HepG2 (cell line): ENCODE measurements around the gene MED9. TPM values are rescaled to one million over a fixed set of nuclear protein-coding genes. Genes with fewer than 3 reads are reported as not detected.

ENCODE experiments used
- ATF7 ChIP-seq, 2 experiments: fragments of 450-650 bp in 1 of 2; sonication (generic) in 1 of 2; formaldehyde crosslinking in 1 of 2; IDR thresholded peaks; 2 replicates each; pipeline versions ENCODE4 v1.4.0 to v1.6.1; 2016 to 2020; ENCODE audit warnings: antibody characterized with exemption in 1 of 2, mild to moderate bottlenecking in 1 of 2, missing genetic modification reagents in 1 of 2
- BRD4 ChIP-seq: sonication (generic); formaldehyde crosslinking; IDR thresholded peaks from 2 replicates; pipeline ENCODE4 v1.4.0; 2020; ENCODE audit warnings: missing genetic modification reagents
- CEBPB ChIP-seq: IDR thresholded peaks from 2 replicates; pipeline ENCODE4 v1.6.1; 2011; ENCODE audit warnings: low read depth, low read length, improper control_type of control experiment, borderline replicate concordance
- DDIT3 ChIP-seq: sonication (generic); formaldehyde crosslinking; IDR thresholded peaks from 2 replicates; pipeline ENCODE4 v1.4.0; 2020; ENCODE audit warnings: mild to moderate bottlenecking, missing genetic modification reagents
- FLYWCH1 ChIP-seq: sonication (generic); formaldehyde crosslinking; IDR thresholded peaks from 2 replicates; pipeline ENCODE4 v1.8.1; 2023; ENCODE audit warnings: mild to moderate bottlenecking, missing genetic modification reagents
- FOXO1 ChIP-seq: sonication (generic); formaldehyde crosslinking; IDR thresholded peaks from 2 replicates; pipeline ENCODE4 v1.4.0; 2020; ENCODE audit warnings: missing genetic modification reagents
- HDAC2 ChIP-seq: sonication (generic); formaldehyde crosslinking; IDR thresholded peaks from 2 replicates; pipeline ENCODE4 v1.4.0; 2020; ENCODE audit warnings: missing genetic modification reagents
- HOXA5 ChIP-seq: sonication (generic); formaldehyde crosslinking; IDR thresholded peaks from 2 replicates; pipeline ENCODE4 v1.4.0; 2020; ENCODE audit warnings: missing genetic modification reagents
- HOXA7 ChIP-seq: sonication (generic); formaldehyde crosslinking; IDR thresholded peaks from 2 replicates; pipeline ENCODE4 v1.8.1; 2022; ENCODE audit warnings: mild to moderate bottlenecking, missing genetic modification reagents, moderate library complexity
- NR2F1 ChIP-seq, 2 experiments: fragments of 450-650 bp in 1 of 2; formaldehyde crosslinking in 1 of 2; IDR thresholded peaks; 2 replicates each; pipeline versions ENCODE4 v1.5.0 to v1.6.1; 2016 to 2020; ENCODE audit warnings: mild to moderate bottlenecking in 1 of 2, missing compliant biosample characterization in 1 of 2, missing genetic modification reagents in 1 of 2, moderate library complexity in 1 of 2
- TEAD2 ChIP-seq: sonication (generic); formaldehyde crosslinking; IDR thresholded peaks from 2 replicates; pipeline ENCODE4 v1.9.0; 2021; ENCODE audit warnings: missing genetic modification reagents
- TRAFD1 ChIP-seq: sonication (generic); formaldehyde crosslinking; IDR thresholded peaks from 2 replicates; pipeline ENCODE4 v1.5.1; 2020; ENCODE audit warnings: missing genetic modification reagents, mild to moderate bottlenecking, borderline replicate concordance
- ZBTB10 ChIP-seq: sonication (generic); formaldehyde crosslinking; IDR thresholded peaks from 2 replicates; pipeline ENCODE4 v1.4.0; 2020; ENCODE audit warnings: missing genetic modification reagents, borderline replicate concordance
- ZFP36L1 ChIP-seq: sonication (generic); formaldehyde crosslinking; IDR thresholded peaks from 2 replicates; pipeline ENCODE4 v1.8.0; 2022; ENCODE audit warnings: mild to moderate bottlenecking, missing genetic modification reagents, moderate library complexity
- ZMAT3 ChIP-seq: sonication (generic); formaldehyde crosslinking; conservative IDR thresholded peaks from 2 replicates; pipeline ENCODE4 v1.7.0; 2021; ENCODE audit warnings: missing genetic modification reagents
- ZNF292 ChIP-seq: sonication (generic); formaldehyde crosslinking; IDR thresholded peaks from 2 replicates; pipeline ENCODE4 v1.8.1; 2022; ENCODE audit warnings: mild to moderate bottlenecking, low read depth, missing genetic modification reagents, borderline replicate concordance
- ZNF503 ChIP-seq: sonication (generic); formaldehyde crosslinking; IDR thresholded peaks from 2 replicates; pipeline ENCODE4 v1.4.0; 2020; ENCODE audit warnings: missing genetic modification reagents
- ZNF703 ChIP-seq: sonication (generic); formaldehyde crosslinking; IDR thresholded peaks from 2 replicates; pipeline ENCODE4 v1.5.1; 2020; ENCODE audit warnings: missing genetic modification reagents, mild to moderate bottlenecking, moderate library complexity, borderline replicate concordance
- ZNF777 ChIP-seq: sonication (generic); formaldehyde crosslinking; IDR thresholded peaks from 2 replicates; pipeline ENCODE4 v1.4.0; 2020; ENCODE audit warnings: missing genetic modification reagents
- ZNF788 ChIP-seq: sonication (generic); formaldehyde crosslinking; IDR thresholded peaks from 2 replicates; pipeline ENCODE4 v1.5.0; 2020; ENCODE audit warnings: mild to moderate bottlenecking, missing genetic modification reagents, borderline replicate concordance
- ZSCAN29 ChIP-seq: sonication (generic); formaldehyde crosslinking; conservative IDR thresholded peaks from 2 replicates; pipeline ENCODE4 v1.4.0; 2020; ENCODE audit warnings: mild to moderate bottlenecking, missing genetic modification reagents
- polyA plus RNA-seq, 8 experiments: library from polyadenylated mRNA; depleted of rRNA in 3 of 8; stranded (reverse) in 7 of 8; unstranded in 1 of 8; fragments of >200 nt; fragmentation: Illumina TruSeq in 4 of 8; extraction: Trizol in 4 of 8; gene quantifications; 2 replicates each; pipeline versions ENCODE4 v1.2.1 to v1.2.3, GENCODE V29; 2011 to 2016; ENCODE audit warnings: low read depth in 4 of 8, missing spikeins in 1 of 8, mixed read lengths in 1 of 8; ENCODE audit not compliant: insufficient read depth in 1 of 8
- total RNA-seq, 5 experiments: library from RNA; depleted of rRNA; stranded (reverse); fragments of >200 nt; fragmentation: Illumina TruSeq; extraction: Trizol; gene quantifications; 2 replicates each; pipeline ENCODE4 v1.2.3, GENCODE V29; 2016; ENCODE audit warnings: low read depth in 1 of 5
- TF ChIP-seq, protein P1 (sequence below): sonication (generic); formaldehyde crosslinking; IDR thresholded peaks from 2 replicates; pipeline ENCODE4 v1.5.0; 2020; ENCODE audit warnings: missing genetic modification reagents

MED9 gene
- total and polyA plus RNA-seq, 2 of the 13 experiments (the other 11 are each of a cell fraction or from before 2014, with no cell fraction given), result 11.9 to 15.1 TPM

DNA sequence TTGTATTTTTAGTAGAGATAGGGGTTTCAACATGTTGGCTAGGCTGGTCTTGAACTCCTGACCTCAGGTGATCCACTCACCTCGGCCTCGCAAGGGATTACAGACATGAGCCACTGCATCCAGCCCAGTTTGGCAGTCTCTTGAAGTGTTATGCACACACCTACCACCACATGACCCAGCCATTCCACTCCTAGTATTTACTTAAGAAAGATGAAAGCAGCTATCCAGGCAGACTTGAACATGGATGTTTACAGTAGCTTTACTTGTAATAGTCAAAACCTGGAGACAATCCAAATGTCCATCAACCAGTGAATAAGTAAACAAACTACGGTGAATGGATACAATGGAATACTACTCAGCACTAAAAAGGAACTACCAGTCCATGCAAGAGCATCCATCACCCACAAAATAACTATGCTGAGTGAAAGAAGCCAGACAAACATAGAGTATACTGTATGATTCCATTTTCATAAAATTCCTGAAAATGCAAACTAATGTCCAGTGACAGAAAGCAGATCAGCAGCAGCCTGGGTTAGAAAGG, 57.2 kb downstream of the MED9 start (continued):
- TF ChIP-seq ZSCAN29 (CRISPR knock-in tag) (no peak), TRAFD1 (no peak), ZBTB10 (CRISPR knock-in tag) (peak; percentile 46; the same call in 1 of the 2 replicates), ZNF703 (CRISPR knock-in tag) (peak; percentile 96), FLYWCH1 (CRISPR knock-in tag) (no peak), NR2F1 (CRISPR knock-in tag; IDR thresholded peaks at IDR 0.05) (peak; percentile 74 to 97; a peak in 3 of 4 replicates), HOXA5 (CRISPR knock-in tag) (peak; percentile 70; the same call in 1 of the 2 replicates), CEBPB (no peak), BRD4 (CRISPR knock-in tag) (no peak), FOXO1 (CRISPR knock-in tag) (peak; percentile 92), ZNF788 (CRISPR knock-in tag) (peak; percentile 89; the same call in 1 of the 2 replicates), HOXA7 (CRISPR knock-in tag) (no peak), ZMAT3 (CRISPR knock-in tag) (peak; percentile 61; the same call in 1 of the 2 replicates), ZFP36L1 (CRISPR knock-in tag) (peak; percentile 78; the same call in 1 of the 2 replicates), ATF7 (IDR thresholded peaks at IDR 0.05) (no peak; the same call in 1 of the 2 replicates), ATF7 (CRISPR knock-in tag; IDR thresholded peaks at IDR 0.05) (peak; percentile 45; the same call in 1 of the 2 replicates), TEAD2 (no peak), ZNF777 (CRISPR knock-in tag) (no peak), ZNF503 (CRISPR knock-in tag) (peak; percentile 100), DDIT3 (no peak), HDAC2 (CRISPR knock-in tag) (peak; percentile 98), ZNF292 (CRISPR knock-in tag) (peak; percentile 78; the same call in 1 of the 2 replicates)
- TF ChIP-seq, protein P1, sequence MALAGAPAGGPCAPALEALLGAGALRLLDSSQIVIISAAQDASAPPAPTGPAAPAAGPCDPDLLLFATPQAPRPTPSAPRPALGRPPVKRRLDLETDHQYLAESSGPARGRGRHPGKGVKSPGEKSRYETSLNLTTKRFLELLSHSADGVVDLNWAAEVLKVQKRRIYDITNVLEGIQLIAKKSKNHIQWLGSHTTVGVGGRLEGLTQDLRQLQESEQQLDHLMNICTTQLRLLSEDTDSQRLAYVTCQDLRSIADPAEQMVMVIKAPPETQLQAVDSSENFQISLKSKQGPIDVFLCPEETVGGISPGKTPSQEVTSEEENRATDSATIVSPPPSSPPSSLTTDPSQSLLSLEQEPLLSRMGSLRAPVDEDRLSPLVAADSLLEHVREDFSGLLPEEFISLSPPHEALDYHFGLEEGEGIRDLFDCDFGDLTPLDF (CRISPR knock-in tag), result no peak
